HL-60 (cell line): Measurements from ENCODE around the gene ANKH.

Source experiments
- DNase-seq, 2 experiments: peaks; one replicate each; pipeline ENCODE4 v3.0.0-alpha.2; 2010 to 2020; ENCODE audit warnings: low read depth in 1 of 2, low spot score in 1 of 2
- H3K27ac ChIP-seq: fragments of 250-450 bp; sonication (Bioruptor Pico); replicated peaks from 2 replicates; pipeline ENCODE4 v1.5.1; 2020; ENCODE audit warnings: mild to moderate bottlenecking, moderate library complexity
- H3K27me3 ChIP-seq: fragments of 250-450 bp; sonication (Bioruptor Pico); 2 replicates; pipeline ENCODE4 v1.5.1; 2021; ENCODE audit warnings: mild to moderate bottlenecking, moderate library complexity; ENCODE audit not compliant: insufficient read depth, poor library complexity, severe bottlenecking
- H3K4me3 ChIP-seq: replicated peaks from 2 replicates; pipeline ENCODE4 v1.5.1; 2011; ENCODE audit warnings: mild to moderate bottlenecking, control low read depth, low read length; ENCODE audit not compliant: insufficient read depth
- CTCF ChIP-seq: IDR thresholded peaks from one replicate; pipeline ENCODE4 v1.5.1; 2011; ENCODE audit warnings: low read length, control low read depth, inconsistent platforms; ENCODE audit not compliant: insufficient read depth
- GABPA ChIP-seq: IDR thresholded peaks from 2 replicates; pipeline ENCODE4 v1.6.1; 2012; ENCODE audit warnings: low read depth
- POLR2AphosphoS5 ChIP-seq: IDR thresholded peaks from 2 replicates; pipeline ENCODE4 v1.6.1; 2012; ENCODE audit warnings: low read depth
- REST ChIP-seq: IDR thresholded peaks from 2 replicates; pipeline ENCODE4 v1.6.1; 2012; ENCODE audit warnings: low read depth; ENCODE audit not compliant: insufficient replicate concordance
- SPI1 ChIP-seq: IDR thresholded peaks from 2 replicates; pipeline ENCODE4 v1.6.1; 2012; ENCODE audit warnings: low read depth, mild to moderate bottlenecking, borderline replicate concordance

ANKH gene

GRCh38 chr5:14826714-14827113 is 44.9 kb downstream of the ANKH start:
- no peak overlapping the region for H3K27ac ChIP-seq
- no peak overlapping the region for H3K4me3 ChIP-seq
- H3K27me3 ChIP-seq = no peaks in the 10 kb centered on the region
- DNase-seq = no peak
- no peak for TF ChIP-seq REST
- TF ChIP-seq SPI1 = no peak
- no peak for TF ChIP-seq POLR2AphosphoS5
- no peak for TF ChIP-seq CTCF
- no peak for TF ChIP-seq GABPA

- H3K27me3 ChIP-seq = no peaks in the 10 kb centered on the region
- TF ChIP-seq POLR2AphosphoS5 (no peak), REST (no peak), CTCF (no peak), SPI1 (no peak), GABPA (no peak)
- no peak overlapping the region for H3K27ac ChIP-seq
- H3K4me3 ChIP-seq = no peak overlapping the region
- no peak for DNase-seq
Observed at GRCh38 chr5:14825977-14826376, 45.6 kb downstream of the ANKH start.

- DNase-seq = no peak
- Histone ChIP-seq H3K4me3 (no peak overlapping the region), H3K27ac (no peak overlapping the region), H3K27me3 (no peaks in the 10 kb centered on the region)
- TF ChIP-seq CTCF (no peak), POLR2AphosphoS5 (no peak), GABPA (no peak), SPI1 (no peak), REST (no peak)
Observed at GRCh38 chr5:14824499-14824898, 47.1 kb downstream of the ANKH start.
